Measurements from ENCODE around the gene CCDC167. TPM values are rescaled to one million over a fixed set of nuclear protein-coding genes. Genes with fewer than 3 reads are reported as not detected.

CCDC167 gene
- total RNA-seq, 3 donors from 2014 or later (not counting 1 experiment from before 2014, with no cell fraction given): 10.2 to 27.4 (median 19.4) TPM

DNA sequence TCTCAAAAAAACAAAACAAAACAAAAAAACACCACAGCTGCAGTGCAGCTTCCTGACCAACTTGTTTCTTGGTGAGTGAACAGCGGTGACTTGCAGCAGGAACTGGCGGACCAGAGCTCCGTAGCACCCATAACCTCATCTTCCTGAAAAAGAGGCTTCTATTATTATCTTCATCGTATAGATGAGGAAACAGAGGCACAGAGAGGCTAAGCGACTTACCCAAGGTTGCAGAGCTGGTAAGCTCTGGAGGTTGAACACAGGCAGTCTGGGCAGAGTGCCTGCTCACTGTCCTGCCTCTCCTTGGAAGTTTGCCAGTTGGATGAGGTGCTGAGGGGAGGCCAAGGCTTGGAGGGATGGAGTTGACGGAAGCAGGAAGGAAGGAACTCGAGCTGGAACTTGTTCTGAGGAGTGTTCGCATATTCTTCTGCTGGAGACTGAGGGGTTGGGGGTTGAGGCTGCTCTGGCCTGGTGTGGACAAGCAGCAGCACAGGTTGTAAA, 47.9 kb upstream of the CCDC167 start:
- H3K9me3 ChIP-seq (ENCODE audit: control insufficient read depth, insufficient read depth, low read length): no peaks in the 10 kb centered on the region
- H3K36me3 Mint-ChIP-seq: no peaks in the 10 kb centered on the region
- peaks cover 37% of the 10 kb centered on the region for H3K4me1 ChIP-seq (ENCODE audit: control insufficient read depth, insufficient read depth, low read length)
- peak overlapping the region; percentile 61 for H3K27ac ChIP-seq (ENCODE audit: low read length)
- H3K27me3 Mint-ChIP-seq (ENCODE audit: low read depth in 2 of 2): no peaks in the 10 kb centered on the region
- H3K27me3 ChIP-seq (ENCODE audit: control insufficient read depth, insufficient read depth, low read length): no peaks in the 10 kb centered on the region
- H3K4me3 Mint-ChIP-seq: peak overlapping the region; percentile 63
- H3K4me1 Mint-ChIP-seq: peaks cover 23 to 26% of the 10 kb centered on the region in 2 donors
- TF ChIP-seq, protein P1, sequence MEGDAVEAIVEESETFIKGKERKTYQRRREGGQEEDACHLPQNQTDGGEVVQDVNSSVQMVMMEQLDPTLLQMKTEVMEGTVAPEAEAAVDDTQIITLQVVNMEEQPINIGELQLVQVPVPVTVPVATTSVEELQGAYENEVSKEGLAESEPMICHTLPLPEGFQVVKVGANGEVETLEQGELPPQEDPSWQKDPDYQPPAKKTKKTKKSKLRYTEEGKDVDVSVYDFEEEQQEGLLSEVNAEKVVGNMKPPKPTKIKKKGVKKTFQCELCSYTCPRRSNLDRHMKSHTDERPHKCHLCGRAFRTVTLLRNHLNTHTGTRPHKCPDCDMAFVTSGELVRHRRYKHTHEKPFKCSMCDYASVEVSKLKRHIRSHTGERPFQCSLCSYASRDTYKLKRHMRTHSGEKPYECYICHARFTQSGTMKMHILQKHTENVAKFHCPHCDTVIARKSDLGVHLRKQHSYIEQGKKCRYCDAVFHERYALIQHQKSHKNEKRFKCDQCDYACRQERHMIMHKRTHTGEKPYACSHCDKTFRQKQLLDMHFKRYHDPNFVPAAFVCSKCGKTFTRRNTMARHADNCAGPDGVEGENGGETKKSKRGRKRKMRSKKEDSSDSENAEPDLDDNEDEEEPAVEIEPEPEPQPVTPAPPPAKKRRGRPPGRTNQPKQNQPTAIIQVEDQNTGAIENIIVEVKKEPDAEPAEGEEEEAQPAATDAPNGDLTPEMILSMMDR (IDR thresholded peaks at IDR 0.05): no peak
- WGBS (ENCODE audit: insufficient coverage): 13% methylated on average over 8 of the region's 8 CpGs
- H3K27ac Mint-ChIP-seq: peak overlapping the region; percentile 87 to 89
- intact Hi-C loops (cut with micrococcal nuclease): loop anchor here (2.0 kb wide), 1 partner anchor 31 kb away; no protein-coding TSS in a partner anchor
- no peaks in the 10 kb centered on the region for H3K9me3 Mint-ChIP-seq
- H3K4me3 ChIP-seq (ENCODE audit: low read length): no peak overlapping the region
- ATAC-seq (peak; percentile 57 to 90 (median 78)), DNase-seq (peak in 1 of 2 donors; percentile 63)
- no peaks in the 10 kb centered on the region for H3K36me3 ChIP-seq (ENCODE audit: control insufficient read depth, insufficient read depth, low read length)

DNA sequence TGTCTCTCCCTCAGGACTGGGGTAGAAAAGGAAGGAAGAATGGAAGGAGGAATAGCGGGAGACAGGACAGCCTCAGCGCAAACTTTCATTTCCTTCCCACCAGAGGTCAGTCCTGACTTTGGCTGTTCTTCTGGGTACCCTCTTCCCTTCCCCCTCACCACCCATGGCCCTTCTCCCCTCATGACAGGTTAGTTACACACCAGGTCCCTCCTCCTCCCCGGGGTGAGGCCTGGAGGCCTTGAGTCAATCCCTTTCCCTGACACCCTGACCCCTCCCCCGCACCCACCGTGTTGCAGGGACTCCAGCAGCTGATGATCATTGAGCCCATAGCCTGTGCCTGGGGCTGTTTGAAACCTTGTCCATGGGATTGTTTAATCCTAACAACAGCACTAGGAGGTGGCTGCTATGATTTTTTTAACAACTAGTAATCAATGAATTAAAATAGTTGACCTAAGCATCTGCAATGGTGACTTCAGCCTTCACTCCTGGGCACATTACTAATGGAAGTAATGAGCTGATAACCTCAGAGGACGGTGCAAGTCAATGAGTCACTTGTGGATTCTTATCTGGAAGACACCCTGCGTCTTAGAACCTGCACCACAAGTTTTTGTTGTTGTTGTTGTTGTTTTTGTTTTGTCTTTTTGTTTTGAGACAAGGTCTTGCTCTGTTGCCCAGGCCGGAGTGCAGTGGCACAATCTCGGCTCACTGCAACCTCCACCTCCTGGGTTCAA, 46.6 kb upstream of the CCDC167 start:
- Histone ChIP-seq H3K4me1 (ENCODE audit: control insufficient read depth, insufficient read depth, low read length) (peaks cover 37% of the 10 kb centered on the region), H3K4me3 (ENCODE audit: low read length) (no peak overlapping the region), H3K27me3 (ENCODE audit: control insufficient read depth, insufficient read depth, low read length) (no peaks in the 10 kb centered on the region), H3K36me3 (ENCODE audit: control insufficient read depth, insufficient read depth, low read length) (no peaks in the 10 kb centered on the region), H3K9me3 (ENCODE audit: control insufficient read depth, insufficient read depth, low read length) (no peaks in the 10 kb centered on the region), H3K27ac (ENCODE audit: low read length) (no peak overlapping the region)
- H3K9me3 Mint-ChIP-seq: no peaks in the 10 kb centered on the region
- WGBS (ENCODE audit: insufficient coverage): 87% methylated on average over 7 of the region's 9 CpGs
- H3K4me3 Mint-ChIP-seq: no peak overlapping the region
- no peak for DNase-seq
- no peak for ATAC-seq
- intact Hi-C loops (cut with micrococcal nuclease): loop anchor here (2.0 kb wide), 1 partner anchor 30 kb away; no protein-coding TSS in a partner anchor
- TF ChIP-seq, protein P1 (IDR thresholded peaks at IDR 0.05): no peak
- H3K27me3 Mint-ChIP-seq (ENCODE audit: low read depth in 2 of 2): no peaks in the 10 kb centered on the region
- peak overlapping the region in 1 of 2 donors; percentile 89 for H3K27ac Mint-ChIP-seq
- no peaks in the 10 kb centered on the region for H3K36me3 Mint-ChIP-seq
- peaks cover 23 to 26% of the 10 kb centered on the region in 2 donors for H3K4me1 Mint-ChIP-seq

DNA sequence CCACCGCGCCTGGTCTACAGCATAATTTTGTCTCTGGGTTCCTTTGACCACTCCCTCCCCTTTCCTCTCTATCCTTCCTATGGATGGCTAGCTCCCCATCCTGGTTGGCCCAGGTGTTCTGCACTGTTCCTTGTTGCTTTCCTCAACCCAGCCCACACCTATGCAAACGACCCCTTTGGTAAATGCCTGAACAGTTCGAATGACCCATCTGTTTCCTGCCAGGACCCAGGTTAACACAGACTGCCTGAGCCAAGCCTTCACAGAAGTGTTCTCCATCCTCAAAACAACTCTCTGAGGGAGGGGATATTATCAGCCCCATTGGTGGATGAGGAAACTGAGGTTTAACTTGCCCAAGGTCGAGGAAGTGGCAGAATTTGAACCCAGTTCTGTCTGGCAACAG, 44.8 kb upstream of the CCDC167 start:
- H3K27ac Mint-ChIP-seq: no peak overlapping the region
- H3K27ac ChIP-seq (ENCODE audit: low read length): no peak overlapping the region
- no peak for DNase-seq

More for the DNA sequence above, 44.8 kb upstream of the CCDC167 start:
- no peak for ATAC-seq
- no peaks in the 10 kb centered on the region for H3K9me3 ChIP-seq (ENCODE audit: control insufficient read depth, insufficient read depth, low read length)
- no peaks in the 10 kb centered on the region for H3K36me3 ChIP-seq (ENCODE audit: control insufficient read depth, insufficient read depth, low read length)
- no peak overlapping the region for H3K4me3 Mint-ChIP-seq
- peaks cover 20 to 26% of the 10 kb centered on the region in 2 donors for H3K4me1 Mint-ChIP-seq
- H3K27me3 ChIP-seq (ENCODE audit: control insufficient read depth, insufficient read depth, low read length): no peaks in the 10 kb centered on the region
- 77% methylated on average over 5 of the region's 5 CpGs for WGBS (ENCODE audit: insufficient coverage)
- intact Hi-C loops (cut with micrococcal nuclease): no loop called here
- H3K9me3 Mint-ChIP-seq: no peaks in the 10 kb centered on the region
- H3K27me3 Mint-ChIP-seq (ENCODE audit: low read depth in 2 of 2): no peaks in the 10 kb centered on the region
- peaks cover 37% of the 10 kb centered on the region for H3K4me1 ChIP-seq (ENCODE audit: control insufficient read depth, insufficient read depth, low read length)
- no peak overlapping the region for H3K4me3 ChIP-seq (ENCODE audit: low read length)
- H3K36me3 Mint-ChIP-seq: no peaks in the 10 kb centered on the region
- TF ChIP-seq, protein P1 (IDR thresholded peaks at IDR 0.05): no peak
